Neutrophil (primary cell): ENCODE data around the gene ZNF304.
A peak's percentile ranks its signal among the peaks of the same experiment; 100 is the strongest.

Source experiments
- H3K27ac ChIP-seq: fragments of 200-600 bp; sonication (generic); 2 replicates; pipeline ENCODE4 v1.5.1; 2016; ENCODE audit warnings: mild to moderate bottlenecking, moderate library complexity
- H3K27me3 ChIP-seq: fragments of 200-600 bp; sonication (generic); 2 replicates; pipeline ENCODE4 v1.6.0; 2016; ENCODE audit warnings: mild to moderate bottlenecking
- H3K36me3 ChIP-seq: fragments of 200-600 bp; sonication (generic); 2 replicates; pipeline ENCODE4 v1.5.1; 2017
- H3K4me1 ChIP-seq, 2 experiments: fragments of 200-600 bp in 1 of 2; sonication (generic) in 1 of 2; 1 replicate in 1 of 2; 2 replicates in 1 of 2; pipeline versions ENCODE4 v1.5.1 to v1.6.1; 2013 to 2016; ENCODE audit warnings: low read depth in 1 of 2, low read length in 1 of 2, mild to moderate bottlenecking in 1 of 2, moderate library complexity in 1 of 2; ENCODE audit not compliant: control insufficient read depth in 1 of 2, insufficient read depth in 1 of 2
- H3K4me3 ChIP-seq, 2 experiments: fragments of 200-600 bp in 1 of 2; sonication (generic) in 1 of 2; 1 replicate in 1 of 2; 2 replicates in 1 of 2; pipeline ENCODE4 v1.5.1; 2013 to 2016; ENCODE audit warnings: low read depth in 1 of 2, low read length in 1 of 2, mild to moderate bottlenecking in 1 of 2, moderate library complexity in 1 of 2
- H3K9me3 ChIP-seq: fragments of 200-600 bp; sonication (generic); 2 replicates; pipeline ENCODE4 v1.5.1; 2016
- TF ChIP-seq, protein P1 (sequence below): fragments of 200-600 bp; sonication (generic); IDR thresholded peaks from 2 replicates; pipeline ENCODE4 v1.5.1; 2016; ENCODE audit warnings: antibody characterized with exemption

Gene ZNF304

DNA sequence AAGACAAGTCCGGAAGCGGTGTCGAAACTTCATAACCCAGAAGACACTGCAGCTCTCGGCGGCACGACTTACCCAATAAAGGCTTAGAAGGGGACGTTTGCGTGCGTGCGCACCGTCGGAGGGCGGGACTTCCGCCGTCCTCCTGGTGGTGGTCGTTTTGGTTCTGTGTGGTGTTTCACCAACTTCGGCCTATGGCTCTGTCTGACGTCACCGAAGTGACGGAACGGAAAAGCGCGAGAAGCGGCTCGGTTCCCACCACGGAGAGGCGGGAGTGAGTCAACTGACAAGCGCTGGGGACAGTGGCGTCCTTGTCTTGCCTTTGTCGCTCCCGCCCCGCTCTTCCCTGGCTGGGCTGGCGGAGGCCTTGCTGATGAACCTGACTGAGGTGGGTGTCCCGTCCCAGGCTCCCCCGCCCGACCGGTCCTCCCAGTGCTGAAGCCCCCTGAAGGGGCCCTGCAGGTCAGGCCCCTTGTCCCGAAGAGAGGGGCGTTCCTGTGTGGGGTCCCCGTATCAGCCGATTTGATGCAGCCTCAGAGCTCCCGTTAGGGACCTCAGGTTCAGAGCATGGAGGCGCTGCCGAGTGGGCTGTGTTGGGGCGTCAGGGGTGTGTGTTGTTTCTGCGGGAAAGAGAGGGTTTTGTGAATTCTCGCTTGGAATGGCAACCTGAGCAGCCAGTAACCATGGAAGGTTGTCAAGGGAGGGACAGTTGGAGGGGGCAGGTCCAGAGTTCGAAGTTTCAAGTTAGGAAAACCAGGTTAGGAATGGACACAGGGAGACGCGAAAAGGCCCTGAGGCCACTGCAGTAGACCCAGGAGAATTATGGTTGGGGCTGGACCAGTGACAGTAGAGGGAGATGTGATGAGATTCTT lies 38.9 kb downstream of the ZNF304 start, which contains the start of gene ZNF548:
Gene ZNF548 (plus strand): TSS at position 125 of the 869 bp plus-strand sequence. CDS start 246 bp downstream, at position 371.
- no peaks in the 10 kb centered on the region for H3K36me3 ChIP-seq
- H3K4me3 ChIP-seq = peak within 1 kb of the TSS; percentile 58 to 70
- H3K27ac ChIP-seq = peak within 1 kb of the TSS; percentile 42
- peaks cover 12 to 13% of the 10 kb centered on the region in 2 experiments for H3K4me1 ChIP-seq
- TF ChIP-seq, protein P1, sequence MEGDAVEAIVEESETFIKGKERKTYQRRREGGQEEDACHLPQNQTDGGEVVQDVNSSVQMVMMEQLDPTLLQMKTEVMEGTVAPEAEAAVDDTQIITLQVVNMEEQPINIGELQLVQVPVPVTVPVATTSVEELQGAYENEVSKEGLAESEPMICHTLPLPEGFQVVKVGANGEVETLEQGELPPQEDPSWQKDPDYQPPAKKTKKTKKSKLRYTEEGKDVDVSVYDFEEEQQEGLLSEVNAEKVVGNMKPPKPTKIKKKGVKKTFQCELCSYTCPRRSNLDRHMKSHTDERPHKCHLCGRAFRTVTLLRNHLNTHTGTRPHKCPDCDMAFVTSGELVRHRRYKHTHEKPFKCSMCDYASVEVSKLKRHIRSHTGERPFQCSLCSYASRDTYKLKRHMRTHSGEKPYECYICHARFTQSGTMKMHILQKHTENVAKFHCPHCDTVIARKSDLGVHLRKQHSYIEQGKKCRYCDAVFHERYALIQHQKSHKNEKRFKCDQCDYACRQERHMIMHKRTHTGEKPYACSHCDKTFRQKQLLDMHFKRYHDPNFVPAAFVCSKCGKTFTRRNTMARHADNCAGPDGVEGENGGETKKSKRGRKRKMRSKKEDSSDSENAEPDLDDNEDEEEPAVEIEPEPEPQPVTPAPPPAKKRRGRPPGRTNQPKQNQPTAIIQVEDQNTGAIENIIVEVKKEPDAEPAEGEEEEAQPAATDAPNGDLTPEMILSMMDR = no peak
- peaks cover 16% of the 10 kb centered on the region for H3K9me3 ChIP-seq
- no peaks in the 10 kb centered on the region for H3K27me3 ChIP-seq

DNA sequence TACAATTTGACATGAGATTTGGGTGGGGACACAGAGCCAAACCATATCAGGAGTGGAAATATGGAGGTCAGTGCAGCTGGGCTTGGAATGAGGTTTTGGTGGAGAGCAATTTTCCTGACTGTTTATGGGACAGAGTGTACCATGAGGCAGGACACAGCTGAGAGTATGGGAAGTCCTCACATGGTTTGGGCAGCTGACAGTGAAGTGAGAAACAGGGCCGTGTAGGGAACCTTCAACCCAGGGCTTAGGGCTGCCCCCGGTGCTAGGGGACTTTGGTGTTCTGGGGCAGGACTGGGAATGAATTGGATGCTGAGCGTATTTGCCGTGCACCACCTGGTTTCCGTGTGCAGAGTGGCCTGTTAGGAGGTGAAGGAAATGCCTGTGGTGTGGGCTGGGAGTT lies 44.6 kb downstream of the ZNF304 start:
- H3K4me3 ChIP-seq = no peak overlapping the region
- no peak overlapping the region for H3K27ac ChIP-seq
- H3K36me3 ChIP-seq = peaks cover 15% of the 10 kb centered on the region
- no peaks in the 10 kb centered on the region for H3K27me3 ChIP-seq
- TF ChIP-seq, protein P1 = no peak
- no peaks in the 10 kb centered on the region for H3K4me1 ChIP-seq
- peaks cover 10% of the 10 kb centered on the region for H3K9me3 ChIP-seq

DNA sequence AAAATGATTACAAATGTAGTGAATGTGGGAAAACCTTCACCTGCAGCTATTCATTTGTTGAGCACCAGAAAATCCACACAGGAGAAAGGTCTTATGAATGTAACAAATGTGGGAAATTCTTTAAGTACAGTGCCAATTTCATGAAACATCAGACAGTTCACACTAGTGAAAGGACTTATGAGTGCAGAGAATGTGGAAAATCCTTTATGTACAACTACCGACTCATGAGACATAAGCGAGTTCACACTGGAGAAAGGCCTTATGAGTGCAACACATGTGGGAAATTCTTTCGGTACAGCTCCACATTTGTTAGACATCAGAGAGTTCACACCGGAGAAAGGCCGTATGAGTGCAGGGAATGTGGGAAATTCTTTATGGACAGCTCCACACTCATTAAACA lies 47.8 kb downstream of the ZNF304 start:
- peaks cover 15% of the 10 kb centered on the region for H3K36me3 ChIP-seq
- no peak overlapping the region for H3K27ac ChIP-seq
- H3K9me3 ChIP-seq = peaks cover 17% of the 10 kb centered on the region
- TF ChIP-seq, protein P1 = no peak
- no peak overlapping the region for H3K4me3 ChIP-seq
- H3K4me1 ChIP-seq = no peaks in the 10 kb centered on the region
- no peaks in the 10 kb centered on the region for H3K27me3 ChIP-seq

DNA sequence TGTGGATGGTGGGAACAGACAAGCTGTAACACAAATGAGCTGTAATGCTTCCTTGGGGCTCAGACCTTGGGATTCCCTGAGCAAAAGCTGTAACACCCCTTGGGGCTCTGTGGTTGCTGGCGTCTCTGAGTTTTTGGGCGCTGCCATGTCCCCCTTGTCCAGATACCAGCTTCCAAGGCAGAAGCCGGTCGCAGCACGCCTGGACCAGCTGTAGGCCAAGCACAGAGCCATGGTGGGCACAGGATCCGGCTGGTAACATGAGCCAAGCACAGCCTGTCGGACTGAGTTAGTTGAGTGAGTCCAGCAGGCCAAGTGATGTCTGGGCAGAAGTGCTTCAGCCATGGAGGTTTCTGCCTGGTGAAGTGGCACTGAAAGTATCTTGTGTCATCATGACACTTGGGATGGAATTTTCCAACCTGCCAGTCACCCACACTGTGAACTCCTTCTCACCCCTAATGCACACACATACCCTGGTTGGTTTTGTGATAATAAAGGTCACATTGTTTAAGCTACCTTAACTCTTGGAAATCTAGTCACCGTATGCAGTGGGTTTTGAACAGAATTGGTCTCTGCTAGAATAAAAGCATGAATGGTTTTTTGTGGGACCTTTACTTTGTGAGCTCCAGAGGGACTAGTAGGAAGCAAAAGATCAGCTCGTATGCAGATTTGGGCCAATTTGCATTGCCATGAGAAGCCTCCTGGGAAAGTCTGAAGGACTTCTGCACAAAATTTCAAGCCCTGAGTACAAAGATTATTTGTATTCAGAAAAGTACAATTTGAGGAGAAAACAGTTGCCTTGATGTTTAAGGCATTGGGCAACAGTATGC lies 52.9 kb downstream of the ZNF304 start:
- H3K27ac ChIP-seq = no peak overlapping the region

DNA sequence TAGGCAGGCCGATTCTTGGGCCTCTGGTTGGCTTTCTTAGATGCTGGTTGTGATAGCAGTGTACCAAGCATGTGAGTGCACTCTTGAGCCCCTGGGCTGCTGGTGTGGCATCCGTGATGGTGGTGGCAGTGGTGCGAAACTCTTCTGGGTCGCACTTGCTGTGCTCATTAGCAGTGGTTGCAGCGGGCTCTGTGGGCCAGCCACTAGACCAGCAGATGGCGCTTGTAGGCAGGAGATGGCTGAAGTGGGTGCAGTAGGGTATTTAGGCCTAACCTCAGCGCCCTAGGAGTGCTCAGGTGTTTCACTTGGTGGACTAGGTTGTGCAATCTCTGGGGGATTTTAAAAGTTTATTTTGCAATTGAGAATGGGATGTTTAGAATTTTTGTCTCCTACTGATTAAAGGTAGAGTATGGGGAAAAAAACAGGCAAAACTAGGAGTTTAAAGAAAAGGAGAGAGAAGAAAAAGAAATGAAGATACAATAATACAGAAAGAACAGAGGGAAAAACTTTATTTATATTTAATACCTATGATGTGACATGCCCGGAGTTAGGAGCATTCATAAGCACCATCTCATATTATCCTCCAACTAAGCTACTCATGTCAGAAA lies 55.5 kb downstream of the ZNF304 start:
- TF ChIP-seq, protein P1 = no peak
- H3K27me3 ChIP-seq = no peaks in the 10 kb centered on the region
- no peak overlapping the region for H3K27ac ChIP-seq
- no peaks in the 10 kb centered on the region for H3K36me3 ChIP-seq
- peaks cover 5 to 12% of the 10 kb centered on the region in 2 experiments for H3K4me1 ChIP-seq
- peaks cover 11% of the 10 kb centered on the region for H3K9me3 ChIP-seq
- no peak overlapping the region for H3K4me3 ChIP-seq

More for the DNA sequence above, 52.9 kb downstream of the ZNF304 start:
- Histone ChIP-seq H3K4me1 (no peaks in the 10 kb centered on the region), H3K4me3 (no peak overlapping the region), H3K27me3 (no peaks in the 10 kb centered on the region), H3K9me3 (peaks cover 14% of the 10 kb centered on the region), H3K36me3 (no peaks in the 10 kb centered on the region)
- TF ChIP-seq, protein P1 = no peak
